Fibroblast of skin of left quadriceps (primary cell): ENCODE results near the gene PRPSAP1.
A peak's percentile ranks its signal among the peaks of the same experiment; 100 is the strongest.
"Not testable (repeated sequence)": the region's sequence is repeated elsewhere in the genome, so short reads cannot be mapped to it uniquely, and the experiment has no call there.

Experiments used
- DNase-seq, 2 experiments: peaks; one replicate each; pipeline ENCODE4 v3.0.0-alpha.2; 2013; ENCODE audit warnings: low read depth in 2 of 2

PRPSAP1 gene

GRCh38 chr17:76327696-76328095 is 26.0 kb downstream of the PRPSAP1 start:
- no peak for DNase-seq

DNA sequence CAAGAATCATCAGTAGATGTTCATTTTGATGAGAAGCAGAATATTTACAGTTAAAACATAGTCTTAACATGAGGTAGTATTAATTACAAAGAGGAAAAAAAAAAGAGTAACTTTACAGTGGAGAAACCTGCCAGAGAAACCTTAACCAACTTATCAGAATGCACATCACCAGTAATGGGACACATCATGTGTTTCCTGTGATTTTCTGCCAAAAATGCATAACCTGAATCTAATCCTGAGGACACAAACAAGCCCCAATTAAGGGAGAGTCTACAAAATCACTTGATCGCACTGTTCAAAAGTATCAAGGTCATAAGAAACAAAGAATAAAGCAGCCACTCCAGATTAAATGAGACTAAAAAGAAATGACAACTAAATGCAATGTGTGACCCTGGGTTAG is 27.4 kb downstream of the PRPSAP1 start:
- no peak for DNase-seq

DNA sequence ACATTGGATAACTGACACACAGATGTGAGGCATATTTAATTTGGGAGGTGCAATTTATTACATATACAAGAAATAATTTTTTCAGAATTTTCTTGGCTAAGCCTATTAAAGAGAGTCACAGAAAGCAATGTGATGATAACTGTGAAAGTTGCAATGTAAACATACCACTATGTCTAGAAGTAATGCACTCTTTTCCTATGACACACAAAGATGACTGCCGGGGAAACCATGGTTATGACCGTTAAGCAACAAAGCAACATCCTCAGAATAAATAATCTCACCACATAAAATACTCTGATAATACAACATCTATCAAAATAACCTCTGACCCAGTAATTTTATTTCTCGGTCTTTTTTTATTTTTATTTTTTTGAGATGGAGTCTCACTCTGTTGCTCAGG is 35.1 kb downstream of the PRPSAP1 start:
- DNase-seq: no peak

- no peak for DNase-seq
Measured at GRCh38 chr17:76317535-76317934, 36.2 kb downstream of the PRPSAP1 start.

DNA sequence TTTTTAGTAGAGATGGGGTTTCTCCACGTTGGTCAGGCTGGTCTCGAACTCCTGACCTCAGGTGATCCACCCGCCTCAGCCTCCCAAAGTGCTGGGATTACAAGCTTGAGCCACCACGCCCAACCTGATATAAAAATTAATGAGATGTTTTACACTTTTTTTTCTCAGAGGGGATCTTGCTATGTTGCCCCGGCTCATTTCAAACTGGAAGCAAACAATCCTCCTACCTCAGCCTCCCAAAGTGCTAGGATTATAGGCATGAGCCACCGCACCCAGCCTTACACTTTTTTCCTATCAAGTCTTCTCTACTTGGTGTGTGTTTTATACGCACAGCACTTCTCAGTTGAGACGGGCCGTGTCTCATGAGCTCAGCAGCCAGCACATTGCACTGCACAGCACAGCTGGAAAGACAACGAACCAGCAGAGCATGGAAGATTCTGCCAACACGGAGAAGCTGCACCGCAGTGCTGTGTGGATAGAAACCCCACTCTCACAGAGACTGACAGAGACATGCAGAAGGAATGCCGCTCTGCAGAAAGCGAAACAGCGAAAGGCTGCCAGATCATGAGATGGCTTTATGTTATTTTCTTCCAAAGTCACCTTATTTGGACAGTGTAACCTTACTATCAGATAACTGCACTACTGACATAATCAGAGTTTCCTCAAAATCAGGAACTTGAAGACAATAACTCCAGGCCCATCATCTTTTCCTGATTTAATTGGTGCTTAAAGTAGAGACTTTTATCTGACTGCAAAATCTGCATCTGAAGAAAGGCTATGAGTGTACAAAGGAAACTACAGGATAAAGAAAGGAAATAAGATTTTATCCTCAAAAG is 39.1 kb downstream of the PRPSAP1 start:
- no peak for DNase-seq

DNA sequence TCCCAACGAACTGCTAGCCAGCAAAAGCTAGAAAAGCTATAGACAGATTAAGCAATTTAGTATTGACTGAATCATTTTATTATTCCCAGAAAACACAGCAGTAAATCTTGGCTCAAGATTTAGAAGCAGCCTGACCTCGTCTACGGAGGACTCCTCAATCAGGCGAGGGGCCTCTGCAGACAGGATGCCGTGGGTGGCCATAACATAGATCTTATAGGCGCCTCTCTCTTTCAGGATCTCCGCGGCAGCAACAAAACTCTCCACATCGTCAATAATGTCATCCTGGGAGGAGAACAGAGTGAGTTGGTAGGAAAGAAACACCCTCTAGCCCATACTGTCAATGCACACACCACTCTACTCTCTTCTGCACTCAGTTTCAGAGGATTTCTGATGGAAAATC is 41.0 kb downstream of the PRPSAP1 start:
- DNase-seq: no peak

- no peak for DNase-seq
Measured at GRCh38 chr17:76309461-76309860, 44.3 kb downstream of the PRPSAP1 start.

DNA sequence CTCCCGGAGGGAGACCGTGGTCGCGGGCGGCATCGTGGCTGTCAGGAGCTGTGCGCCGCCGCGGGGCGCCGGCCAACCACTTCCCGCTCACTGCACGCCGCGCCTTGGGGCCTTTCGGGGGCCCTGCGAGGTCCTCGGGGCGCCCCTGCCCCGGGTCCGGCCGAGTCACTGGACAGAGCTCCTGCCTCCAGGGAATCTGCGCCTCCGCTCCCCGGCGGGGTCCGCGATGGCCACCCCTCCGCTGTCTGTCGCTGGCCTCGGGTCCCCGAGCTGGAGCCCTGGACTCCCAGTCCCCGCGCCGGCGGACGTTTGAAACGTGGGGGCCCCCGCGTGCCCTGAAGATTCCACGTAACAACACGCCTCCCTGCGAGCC is 45.8 kb downstream of the PRPSAP1 start, which contains the start of gene QRICH2:
TSS of gene QRICH2 (minus strand) at position 311 of the 373 bp plus-strand sequence. CDS start at position 33, 278 bp downstream.
- DNase-seq: no peak

- no peak for DNase-seq
Measured at GRCh38 chr17:76307299-76307965, 46.3 kb downstream of the PRPSAP1 start.

- not testable (repeated sequence) for DNase-seq
Measured at GRCh38 chr17:76305135-76305454, 48.6 kb downstream of the PRPSAP1 start.

DNA sequence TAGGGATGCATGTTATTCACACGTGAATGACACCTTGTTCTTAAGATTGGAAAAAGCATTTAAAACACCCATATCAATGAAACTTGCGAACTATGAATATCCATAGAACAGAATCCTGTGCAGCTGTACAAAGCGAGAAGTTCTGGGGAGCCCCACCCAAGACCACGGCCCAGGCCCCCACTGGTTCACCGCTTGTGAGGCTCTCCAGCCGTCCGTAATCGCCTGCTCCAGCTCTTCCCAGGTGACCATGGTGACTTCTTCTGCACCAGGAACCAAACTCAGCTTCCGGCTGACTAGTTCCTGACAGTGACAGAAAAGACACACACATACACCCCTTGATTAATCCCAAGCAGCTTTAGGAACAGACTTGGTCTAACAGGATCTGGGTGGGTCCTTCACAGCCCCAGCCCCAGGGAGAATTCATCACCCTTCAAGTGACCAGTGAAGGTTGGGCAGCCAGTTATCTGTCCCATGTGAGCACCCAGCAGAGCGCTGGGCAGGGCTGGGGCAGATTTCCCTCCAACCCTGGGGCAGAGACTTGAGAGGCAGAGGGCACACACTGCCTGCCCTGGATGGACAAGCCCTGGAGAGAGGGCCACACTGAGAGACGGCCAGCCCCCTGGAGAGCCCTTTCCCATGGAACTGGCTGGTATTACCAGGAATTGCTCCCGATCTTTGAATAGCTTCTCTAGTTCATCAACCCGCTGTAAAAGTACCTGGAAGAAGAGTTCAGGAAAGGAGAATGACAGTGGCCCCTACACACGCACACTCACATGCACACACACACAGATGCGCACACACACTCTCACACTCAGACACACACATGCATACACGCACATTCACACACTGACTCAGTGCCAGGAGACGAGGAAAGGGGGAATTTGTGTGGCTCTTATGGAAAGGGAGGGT is 49.2 kb downstream of the PRPSAP1 start:
- DNase-seq: no peak

DNA sequence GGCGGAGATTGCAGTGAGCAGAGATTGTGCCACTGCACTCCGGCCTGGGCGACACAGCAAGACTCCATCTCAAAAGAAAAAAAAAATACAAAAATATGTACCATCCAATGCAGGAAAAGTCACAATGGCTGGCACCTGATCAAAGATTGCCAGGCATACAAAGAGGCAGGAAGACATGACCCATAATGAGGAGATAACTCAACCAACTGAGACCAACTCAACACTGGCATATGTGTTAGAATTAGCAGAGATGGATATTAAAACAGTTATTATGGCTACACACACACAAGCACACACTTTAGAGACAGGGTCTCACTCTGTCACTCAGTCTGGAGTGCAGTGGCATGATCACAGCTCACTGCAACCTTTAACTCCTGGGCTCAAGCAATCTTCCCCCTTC is 56.3 kb downstream of the PRPSAP1 start:
- no peak for DNase-seq

DNA sequence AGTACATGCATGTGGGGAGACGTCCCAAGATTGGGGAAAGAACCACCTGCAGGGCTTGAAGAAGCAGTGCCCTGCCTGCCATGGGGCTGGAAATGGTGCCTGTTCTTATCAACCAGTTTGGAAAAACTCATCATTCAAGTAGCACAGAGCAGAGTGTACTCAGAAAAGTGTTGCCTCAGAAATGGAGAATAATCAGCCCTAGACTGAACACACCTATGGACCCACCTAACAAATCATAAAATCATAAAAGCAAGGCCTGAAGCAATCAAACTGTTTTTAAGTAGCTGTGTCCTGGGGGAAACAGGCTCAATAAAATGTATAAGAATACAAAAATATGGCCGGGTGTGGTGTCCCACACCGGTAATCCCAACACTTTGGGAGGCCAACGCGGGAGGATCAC is 56.8 kb downstream of the PRPSAP1 start:
- DNase-seq: no peak

- DNase-seq: no peak
Measured at GRCh38 chr17:76296186-76296585, 57.5 kb downstream of the PRPSAP1 start.

DNA sequence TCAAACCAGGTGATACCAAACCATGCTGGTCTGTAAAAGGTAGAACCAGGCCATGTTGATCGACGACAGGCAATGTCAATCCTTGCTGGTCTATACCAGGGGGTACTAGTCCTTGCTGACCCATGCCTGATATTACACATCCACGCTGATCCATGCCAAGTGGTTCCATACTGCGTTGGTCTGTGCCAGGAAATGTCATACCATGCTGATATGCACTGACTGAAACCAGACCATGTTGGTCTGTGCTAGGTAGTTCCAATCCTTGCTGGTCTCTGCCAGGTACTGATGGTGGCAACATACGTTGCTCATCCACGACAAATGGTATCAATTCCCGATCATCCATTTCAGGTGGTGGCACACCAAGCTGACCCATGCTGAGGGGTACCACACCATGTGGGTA is 60.6 kb downstream of the PRPSAP1 start:
- no peak for DNase-seq

- DNase-seq: no peak
Measured at GRCh38 chr17:76292567-76292966, 61.1 kb downstream of the PRPSAP1 start.

GRCh38 chr17:76281573-76282371 is 71.9 kb downstream of the PRPSAP1 start:
- DNase-seq: no peak

- DNase-seq: no peak
Measured at GRCh38 chr17:76280650-76281049, 73.1 kb downstream of the PRPSAP1 start.

DNA sequence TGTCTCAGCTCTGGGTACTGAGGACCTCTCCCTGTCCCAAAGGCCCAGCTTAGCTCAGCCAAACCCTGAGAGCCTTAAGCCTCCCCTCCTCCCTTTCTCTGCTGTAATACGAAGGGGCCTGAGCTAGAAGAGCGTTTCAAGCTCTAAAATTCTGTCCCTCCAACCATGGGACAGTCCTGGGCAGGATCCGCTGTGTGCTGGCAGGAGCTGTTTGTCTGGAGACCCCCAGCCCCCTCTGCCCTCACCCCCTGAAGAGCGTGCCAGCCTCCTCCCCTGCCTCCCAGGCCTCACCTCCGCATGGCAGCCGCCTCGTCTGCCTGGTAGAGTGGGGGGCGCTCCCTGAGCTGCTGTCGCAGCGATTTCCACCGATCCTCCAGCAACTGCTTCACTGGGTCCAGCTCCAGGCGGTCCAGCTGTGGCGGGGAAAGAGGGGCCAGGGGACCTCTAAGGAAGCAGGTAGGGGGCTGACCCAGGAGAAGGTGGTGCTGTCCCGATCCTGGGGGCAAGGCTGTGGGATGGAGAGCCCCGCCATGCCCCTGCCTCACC is 73.9 kb downstream of the PRPSAP1 start:
- no peak for DNase-seq

GRCh38 chr17:76278952-76279741 is 74.6 kb downstream of the PRPSAP1 start:
- DNase-seq: peak; percentile 38 to 46
